ENCODE measurements around the gene GALNT4. TPM values are rescaled to one million over a fixed set of nuclear protein-coding genes. Genes with fewer than 3 reads are reported as not detected.

GALNT4 gene
- total and polyA plus RNA-seq, 2 of the 13 experiments (the other 11 are each of a cell fraction or from before 2014, with no cell fraction given): 4.9 to 6.8 TPM

- no peaks in the 10 kb centered on the region for H3K27me3 ChIP-seq (ENCODE audit: control insufficient read depth in 1 of 2, insufficient read depth in 2 of 2, low read length in 2 of 2)
- in situ Hi-C loops (cut with HindIII; ENCODE audit: extremely low pct_ligation_motif_present, low pct_unique_long_range_greater_than_20kb): loop anchor here (5.0 to 25.0 kb wide), 3 partner anchors 163 to 560 kb away; partner anchors contain the start of gene ATP2B1
- WGBS (ENCODE audit: low lambda C conversion rate): 97% methylated on average over 2 of the region's 2 CpGs
Observed at GRCh38 chr12:89542236-89542635, 17.6 kb upstream of the GALNT4 start.

GRCh38 chr12:89540586-89540985, 16.0 kb upstream of the GALNT4 start:
- TF ChIP-seq GFI1 (CRISPR knock-in tag; IDR thresholded peaks at IDR 0.05; ENCODE audit: borderline replicate concordance) (no peak), POGK (CRISPR knock-in tag; conservative IDR thresholded peaks at IDR 0.05) (no peak), AGO2 (optimal IDR thresholded peaks at IDR 0.05; ENCODE audit: low read depth, low read length) (no peak)
- Histone ChIP-seq H2AFZ (ENCODE audit: low read length) (no peak overlapping the region), H3K27ac (ENCODE audit: extremely low read length, insufficient read depth, low read length) (no peak overlapping the region), H3K9me3 (ENCODE audit: low read length) (no peaks in the 10 kb centered on the region), H3K4me3 (replicated peaks in 1 of 3; ENCODE audit: insufficient read depth in 1 of 3, low read depth in 2 of 3, low read length in 3 of 3) (no peak overlapping the region), H3K27me3 (ENCODE audit: control insufficient read depth in 1 of 2, insufficient read depth in 2 of 2, low read length in 2 of 2) (no peaks in the 10 kb centered on the region), H3K9ac (ENCODE audit: insufficient read depth, low read depth, low read length) (no peak overlapping the region), H3K4me1 (ENCODE audit: insufficient read depth, low read length) (peaks cover 32% of the 10 kb centered on the region), H3K79me2 (ENCODE audit: insufficient read depth, low read length) (no peaks in the 10 kb centered on the region), H3K36me3 (replicated peaks in 1 of 2; ENCODE audit: control insufficient read depth in 1 of 2, insufficient read depth in 2 of 2, low read length in 2 of 2) (no peaks in the 10 kb centered on the region), H3K4me2 (ENCODE audit: low read depth, low read length) (no peak overlapping the region), H4K20me1 (ENCODE audit: insufficient read depth, low read length) (no peaks in the 10 kb centered on the region; the same call in 1 of the 2 replicates)
- ChIA-PET POLR2A (no interaction called here), CTCF (ENCODE audit: low intra/inter-chr PET ratio, low total read pairs) (no interaction called here)
- WGBS (ENCODE audit: low lambda C conversion rate): 63% methylated on average over 3 of the region's 3 CpGs
- intact Hi-C loops (cut with micrococcal nuclease; ENCODE audit: unreplicated experiment) (loop anchor here (5.0 kb wide), 4 partner anchors 92 to 1402 kb away; partner anchors contain the start of gene ATP2B1), in situ Hi-C loops (cut with HindIII; ENCODE audit: extremely low pct_ligation_motif_present, low pct_unique_long_range_greater_than_20kb) (loop anchor here (5.0 to 25.0 kb wide), 3 partner anchors 164 to 562 kb away; partner anchors contain the start of gene ATP2B1)
- no TSS peak for BruUV-seq (replicated peaks)
- DNase-seq (ENCODE audit: low spot score) (no peak), FAIRE-seq (no peak), ATAC-seq (no peak)

More at GRCh38 chr12:89542236-89542635, 17.6 kb upstream of the GALNT4 start:
- Histone ChIP-seq H4K20me1 (ENCODE audit: insufficient read depth, low read length) (no peaks in the 10 kb centered on the region; the same call in 1 of the 2 replicates), H3K4me2 (ENCODE audit: low read depth, low read length) (no peak overlapping the region), H3K4me1 (ENCODE audit: insufficient read depth, low read length) (peaks cover 29% of the 10 kb centered on the region), H3K27ac (ENCODE audit: extremely low read length, insufficient read depth, low read length) (no peak overlapping the region), H3K9me3 (ENCODE audit: low read length) (no peaks in the 10 kb centered on the region), H3K79me2 (ENCODE audit: insufficient read depth, low read length) (no peaks in the 10 kb centered on the region), H2AFZ (ENCODE audit: low read length) (no peak overlapping the region), H3K4me3 (replicated peaks in 1 of 3; ENCODE audit: insufficient read depth in 1 of 3, low read depth in 2 of 3, low read length in 3 of 3) (no peak overlapping the region), H3K36me3 (replicated peaks in 1 of 2; ENCODE audit: control insufficient read depth in 1 of 2, insufficient read depth in 2 of 2, low read length in 2 of 2) (no peaks in the 10 kb centered on the region), H3K9ac (ENCODE audit: insufficient read depth, low read depth, low read length) (no peak overlapping the region)
- POLR2A ChIA-PET: no interaction called here
- ATAC-seq (no peak), DNase-seq (ENCODE audit: low spot score) (no peak), FAIRE-seq (no peak)
- CTCF ChIA-PET (ENCODE audit: low intra/inter-chr PET ratio, low total read pairs): interaction anchor here (2.4 kb wide), 1 partner anchor 561 kb away, joined by 12 read pairs; no protein-coding TSS in a partner anchor
- intact Hi-C loops (cut with micrococcal nuclease; ENCODE audit: unreplicated experiment): loop anchor here (5.0 kb wide), 4 partner anchors 90 to 1400 kb away; partner anchors contain the start of gene ATP2B1
- no TSS peak for BruUV-seq (replicated peaks)
- TF ChIP-seq ELF4 (CRISPR knock-in tag; IDR thresholded peaks at IDR 0.05; ENCODE audit: borderline replicate concordance): no peak
- TF ChIP-seq ZNF773 (CRISPR knock-in tag; IDR thresholded peaks at IDR 0.05; ENCODE audit: borderline replicate concordance): no peak
- TF ChIP-seq ZSCAN20 (CRISPR knock-in tag; IDR thresholded peaks at IDR 0.05; ENCODE audit: borderline replicate concordance): no peak
- TF ChIP-seq NAIF1 (CRISPR knock-in tag; IDR thresholded peaks at IDR 0.05; ENCODE audit: borderline replicate concordance): no peak
- TF ChIP-seq ZNF781 (CRISPR knock-in tag; IDR thresholded peaks at IDR 0.05; ENCODE audit: borderline replicate concordance, not compliant biosample characterization): no peak
- TF ChIP-seq ATRX (CRISPR knock-in tag; IDR thresholded peaks at IDR 0.05; ENCODE audit: borderline replicate concordance): no peak
- no peak for TF ChIP-seq ZNF337 (CRISPR knock-in tag; IDR thresholded peaks at IDR 0.05; ENCODE audit: borderline replicate concordance, low read depth)
- TF ChIP-seq TMF1 (CRISPR knock-in tag; IDR thresholded peaks at IDR 0.05; ENCODE audit: low read depth): no peak
- TF ChIP-seq TCF7L2 (IDR thresholded peaks at IDR 0.05; ENCODE audit: low read depth, low read length): no peak
- TF ChIP-seq, protein P1, sequence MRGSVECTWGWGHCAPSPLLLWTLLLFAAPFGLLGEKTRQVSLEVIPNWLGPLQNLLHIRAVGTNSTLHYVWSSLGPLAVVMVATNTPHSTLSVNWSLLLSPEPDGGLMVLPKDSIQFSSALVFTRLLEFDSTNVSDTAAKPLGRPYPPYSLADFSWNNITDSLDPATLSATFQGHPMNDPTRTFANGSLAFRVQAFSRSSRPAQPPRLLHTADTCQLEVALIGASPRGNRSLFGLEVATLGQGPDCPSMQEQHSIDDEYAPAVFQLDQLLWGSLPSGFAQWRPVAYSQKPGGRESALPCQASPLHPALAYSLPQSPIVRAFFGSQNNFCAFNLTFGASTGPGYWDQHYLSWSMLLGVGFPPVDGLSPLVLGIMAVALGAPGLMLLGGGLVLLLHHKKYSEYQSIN (CRISPR knock-in tag; IDR thresholded peaks at IDR 0.05; ENCODE audit: borderline replicate concordance): no peak
- TF ChIP-seq ZNF761 (CRISPR knock-in tag; conservative IDR thresholded peaks at IDR 0.05): no peak
- no peak for TF ChIP-seq GZF1 (CRISPR knock-in tag; IDR thresholded peaks at IDR 0.05)
- TF ChIP-seq ZNF792 (CRISPR knock-in tag; IDR thresholded peaks at IDR 0.05): no peak
- no peak for TF ChIP-seq MZF1 (CRISPR knock-in tag; IDR thresholded peaks at IDR 0.05; ENCODE audit: borderline replicate concordance)
- TF ChIP-seq ZNF713 (CRISPR knock-in tag; IDR thresholded peaks at IDR 0.05): no peak
